SK-N-SH treated with all-trans-retinoic acid at 6 μM for 48 hours (cell line): ENCODE measurements around the gene PGBD1.

Experiments used
- ATAC-seq: fragments of 200-7000 bp; cut with Tn5 transposase; 3 replicates; pipeline ENCODE4 v1.9.1; 2020; ENCODE audit warnings: mild to moderate bottlenecking, moderate library complexity
- ARNTL ChIP-seq: fragments of 450-650 bp; formaldehyde crosslinking; IDR thresholded peaks from 2 replicates; pipeline ENCODE4 v1.5.0; 2020; ENCODE audit warnings: low read depth, mild to moderate bottlenecking, moderate library complexity, borderline replicate concordance
- CSDC2 ChIP-seq: fragments of 250-450 bp; sonication (Bioruptor Pico); IDR thresholded peaks from 2 replicates; pipeline ENCODE4 v1.5.0; 2020; ENCODE audit warnings: mild to moderate bottlenecking, moderate library complexity
- GLIS3 ChIP-seq: fragments of 250-450 bp; sonication (Bioruptor Pico); IDR thresholded peaks from 2 replicates; pipeline ENCODE4 v1.5.0; 2020; ENCODE audit warnings: mild to moderate bottlenecking, moderate library complexity
- ISL1 ChIP-seq: fragments of 250-450 bp; sonication (Bioruptor Pico); IDR thresholded peaks from 2 replicates; pipeline ENCODE4 v2.1.2; 2022; ENCODE audit warnings: mild to moderate bottlenecking, moderate library complexity
- OSR1 ChIP-seq: fragments of 250-450 bp; sonication (Bioruptor Pico); IDR thresholded peaks from 2 replicates; pipeline ENCODE4 v1.8.0; 2022; ENCODE audit warnings: moderate library complexity, mild to moderate bottlenecking, inconsistent platforms
- PATZ1 ChIP-seq: fragments of 250-450 bp; sonication (Bioruptor Pico); IDR thresholded peaks from 2 replicates; pipeline ENCODE4 v1.8.0; 2020; ENCODE audit warnings: mild to moderate bottlenecking, moderate library complexity, borderline replicate concordance
- POU6F1 ChIP-seq: fragments of 250-450 bp; sonication (Bioruptor Pico); IDR thresholded peaks from 2 replicates; pipeline ENCODE4 v1.8.0; 2021; ENCODE audit warnings: low read depth, mild to moderate bottlenecking, moderate library complexity, borderline replicate concordance
- PPARA ChIP-seq: fragments of 250-450 bp; sonication (Bioruptor Pico); IDR thresholded peaks from 2 replicates; pipeline ENCODE4 v1.5.0; 2020; ENCODE audit warnings: mild to moderate bottlenecking, borderline replicate concordance
- SNAI2 ChIP-seq: fragments of 250-450 bp; sonication (Bioruptor Pico); IDR thresholded peaks from 2 replicates; pipeline ENCODE4 v1.5.0; 2020; ENCODE audit warnings: mild to moderate bottlenecking, moderate library complexity
- TCF4 ChIP-seq: fragments of 250-450 bp; sonication (Bioruptor Pico); IDR thresholded peaks from 2 replicates; pipeline ENCODE4 v1.8.0; 2021; ENCODE audit warnings: mild to moderate bottlenecking, moderate library complexity, borderline replicate concordance
- TOX ChIP-seq: fragments of 250-450 bp; sonication (Bioruptor Pico); IDR thresholded peaks from 2 replicates; pipeline ENCODE4 v1.8.0; 2021; ENCODE audit warnings: mild to moderate bottlenecking, moderate library complexity, borderline replicate concordance
- TSHZ2 ChIP-seq: fragments of 250-450 bp; sonication (Bioruptor Pico); IDR thresholded peaks from 2 replicates; pipeline ENCODE4 v1.5.0; 2020; ENCODE audit warnings: mild to moderate bottlenecking, moderate library complexity
- ZC3H10 ChIP-seq: fragments of 250-450 bp; sonication (Bioruptor Pico); IDR thresholded peaks from 2 replicates; pipeline ENCODE4 v1.5.1; 2021; ENCODE audit warnings: mild to moderate bottlenecking, moderate library complexity
- ZFP3 ChIP-seq: fragments of 250-450 bp; sonication (Bioruptor Pico); IDR thresholded peaks from 2 replicates; pipeline ENCODE4 v1.5.0; 2020; ENCODE audit warnings: mild to moderate bottlenecking, moderate library complexity
- ZFP30 ChIP-seq: fragments of 450-650 bp; formaldehyde crosslinking; IDR thresholded peaks from 2 replicates; pipeline ENCODE4 v1.5.0; 2022; ENCODE audit warnings: mild to moderate bottlenecking, moderate library complexity
- ZNF565 ChIP-seq: fragments of 450-650 bp; formaldehyde crosslinking; conservative IDR thresholded peaks from 2 replicates; pipeline ENCODE4 v1.5.0; 2020; ENCODE audit warnings: low read depth, mild to moderate bottlenecking, moderate library complexity
- ZNF70 ChIP-seq: fragments of 450-650 bp; formaldehyde crosslinking; IDR thresholded peaks from 2 replicates; pipeline ENCODE4 v1.5.0; 2020; ENCODE audit warnings: mild to moderate bottlenecking, moderate library complexity
- ZNF8 ChIP-seq: fragments of 450-650 bp; formaldehyde crosslinking; IDR thresholded peaks from 2 replicates; pipeline ENCODE4 v1.5.0; 2020; ENCODE audit warnings: mild to moderate bottlenecking, moderate library complexity

The PGBD1 gene

GRCh38 chr6:28345201-28345600, 63.8 kb downstream of the PGBD1 start:
- no peak for TF ChIP-seq PPARA
- TF ChIP-seq PATZ1 (CRISPR knock-in tag), result no peak
- TF ChIP-seq ZNF70 (CRISPR knock-in tag), result no peak
- no peak for TF ChIP-seq TCF4 (CRISPR knock-in tag)
- no peak for ATAC-seq

GRCh38 chr6:28347119-28347518, 65.7 kb downstream of the PGBD1 start:
- no peak for ATAC-seq
- TF ChIP-seq ZC3H10 (CRISPR knock-in tag), result no peak
- no peak for TF ChIP-seq TOX (CRISPR knock-in tag)
- no peak for TF ChIP-seq ARNTL (CRISPR knock-in tag)
- TF ChIP-seq GLIS3 (CRISPR knock-in tag), result no peak
- no peak for TF ChIP-seq CSDC2

GRCh38 chr6:28349344-28349891, 68.0 kb downstream of the PGBD1 start:
- TF ChIP-seq ZNF70 (CRISPR knock-in tag), result no peak
- TF ChIP-seq SNAI2 (CRISPR knock-in tag), result no peak
- TF ChIP-seq ZFP30 (CRISPR knock-in tag), result no peak
- no peak for TF ChIP-seq TSHZ2 (CRISPR knock-in tag)
- TF ChIP-seq CSDC2, result no peak
- TF ChIP-seq OSR1, result no peak
- no peak for TF ChIP-seq ISL1 (CRISPR knock-in tag)
- TF ChIP-seq ARNTL (CRISPR knock-in tag), result no peak
- TF ChIP-seq PATZ1 (CRISPR knock-in tag), result no peak
- no peak for TF ChIP-seq POU6F1 (CRISPR knock-in tag)
- TF ChIP-seq ZNF565 (CRISPR knock-in tag), result no peak
- no peak for TF ChIP-seq ZNF8
- TF ChIP-seq ZFP3 (CRISPR knock-in tag), result no peak
- no peak for TF ChIP-seq TCF4 (CRISPR knock-in tag)
- TF ChIP-seq, all 23 proteins: peak for 0
- ATAC-seq, result peak; percentile 34

GRCh38 chr6:28349892-28350737, 68.7 kb downstream of the PGBD1 start, which contains the start of gene ZKSCAN3:
Gene ZKSCAN3 (plus strand): TSS chr6:28349947. CDS start chr6:28359587, 9,640 bp downstream.
- ATAC-seq, result peak; percentile 100

More at GRCh38 chr6:28349892-28350737, 68.7 kb downstream of the PGBD1 start, which contains the start of gene ZKSCAN3:
- TF ChIP-seq CSDC2 (no peak), ZNF8 (no peak), ZC3H10 (CRISPR knock-in tag) (no peak), TCF4 (CRISPR knock-in tag) (no peak)
